HG03108 (cell line): ENCODE results near the gene CACNA2D3.

Source experiments
- ATAC-seq: cut with Tn5 transposase; IDR thresholded peaks from one replicate; pipeline ENCODE4 v1.9.1; 2021; ENCODE audit warnings: moderate library complexity; ENCODE audit not compliant: unreplicated experiment

CACNA2D3 gene

GRCh38 chr3:55014081-55014480 lies 891.7 kb downstream of the CACNA2D3 start:
- ATAC-seq = no peak

GRCh38 chr3:55014906-55015305 lies 892.6 kb downstream of the CACNA2D3 start:
- no peak for ATAC-seq

GRCh38 chr3:55017876-55018275 lies 895.5 kb downstream of the CACNA2D3 start:
- no peak for ATAC-seq

GRCh38 chr3:55030938-55031337 lies 908.6 kb downstream of the CACNA2D3 start:
- ATAC-seq = no peak

- no peak for ATAC-seq
Observed at GRCh38 chr3:55036883-55037577, 914.7 kb downstream of the CACNA2D3 start.

- no peak for ATAC-seq
Observed at GRCh38 chr3:55042591-55042990, 920.2 kb downstream of the CACNA2D3 start.

- ATAC-seq = no peak
Observed at GRCh38 chr3:55044486-55044885, 922.1 kb downstream of the CACNA2D3 start.

GRCh38 chr3:55059027-55059629 lies 936.8 kb downstream of the CACNA2D3 start:
- ATAC-seq = no peak

GRCh38 chr3:55060896-55061719 lies 938.8 kb downstream of the CACNA2D3 start:
- ATAC-seq = no peak

- no peak for ATAC-seq
Observed at GRCh38 chr3:55061720-55062034, 939.3 kb downstream of the CACNA2D3 start.

- no peak for ATAC-seq
Observed at GRCh38 chr3:55064164-55064563, 941.8 kb downstream of the CACNA2D3 start.

- no peak for ATAC-seq
Observed at GRCh38 chr3:55065331-55065730, 943.0 kb downstream of the CACNA2D3 start.

GRCh38 chr3:55066551-55067047 lies 944.2 kb downstream of the CACNA2D3 start:
- no peak for ATAC-seq

- no peak for ATAC-seq
Observed at GRCh38 chr3:55069950-55070349, 947.6 kb downstream of the CACNA2D3 start.

- no peak for ATAC-seq
Observed at GRCh38 chr3:55074796-55075195, 952.4 kb downstream of the CACNA2D3 start.

- ATAC-seq = no peak
Observed at GRCh38 chr3:55075846-55076245, 953.5 kb downstream of the CACNA2D3 start.

- ATAC-seq = no peak
Observed at GRCh38 chr3:55077726-55078125, 955.4 kb downstream of the CACNA2D3 start.

GRCh38 chr3:55078876-55079275 lies 956.5 kb downstream of the CACNA2D3 start:
- ATAC-seq = no peak

- no peak for ATAC-seq
Observed at GRCh38 chr3:55085231-55085630, 962.9 kb downstream of the CACNA2D3 start.

- no peak for ATAC-seq
Observed at GRCh38 chr3:55089211-55089610, 966.9 kb downstream of the CACNA2D3 start.

- ATAC-seq = no peak
Observed at GRCh38 chr3:55090291-55090690, 967.9 kb downstream of the CACNA2D3 start.

GRCh38 chr3:55090746-55091145 lies 968.4 kb downstream of the CACNA2D3 start:
- ATAC-seq = no peak
